Ovary (tissue), 9 donors: Measurements from ENCODE around the gene U2SURP. TPM values are rescaled to one million over a fixed set of nuclear protein-coding genes. Genes with fewer than 3 reads are reported as not detected.

Source experiments
- DNase-seq, 5 donors: peaks; one replicate each; pipeline ENCODE4 v3.0.0-alpha.2; 2019 to 2020
- H3K27ac ChIP-seq, 2 donors: fragments of 200-600 bp; one replicate each; pipeline versions ENCODE4 v1.5.1 to v1.8.0; 2019 to 2022
- H3K27me3 ChIP-seq: fragments of 200-600 bp; one replicate; pipeline ENCODE4 v1.8.0; 2022
- H3K36me3 ChIP-seq: fragments of 200-600 bp; sonication (generic); one replicate; pipeline ENCODE4 v1.5.1; 2019
- H3K4me1 ChIP-seq: one replicate; pipeline ENCODE4 v1.8.1; 2013; ENCODE audit warnings: mild to moderate bottlenecking, moderate library complexity; ENCODE audit not compliant: insufficient read depth
- H3K4me3 ChIP-seq: fragments of 200-600 bp; sonication (generic); one replicate; pipeline ENCODE4 v1.5.1; 2017
- H3K9me3 ChIP-seq, 2 donors: fragments of 200-600 bp in 1 of 2; sonication (generic) in 1 of 2; one replicate each; pipeline versions ENCODE4 v1.5.1 to v1.8.1; 2013 to 2019; ENCODE audit warnings: mild to moderate bottlenecking in 1 of 2, moderate library complexity in 1 of 2
- EP300 ChIP-seq: sonication (generic); formaldehyde crosslinking; IDR thresholded peaks from one replicate; pipeline ENCODE4 v1.6.1; 2017; ENCODE audit warnings: antibody characterized with exemption
- POLR2A ChIP-seq: fragments of 450-650 bp; IDR thresholded peaks from one replicate; pipeline ENCODE4 v1.6.1; 2017; ENCODE audit warnings: antibody characterized with exemption, mild to moderate bottlenecking, moderate library complexity
- WGBS, 3 donors: extraction: QIAGEN DNeasy Blood & Tissue Kit in 1 of 3; methylation state at CpG; one replicate each; pipeline versions ENCODE4 v1.1.5 to v1.1.7; 2013 to 2017; 5-methylcytosine and 5-hydroxymethylcytosine counted together
- intact Hi-C, 4 donors: fragments of 100-400 bp; cut with DNase I; formaldehyde crosslinking; loops; one replicate each; pipeline versions ENCODE4 v1.11.0 to v1.15.1; 2022 to 2023
- polyA plus RNA-seq, 2 donors: library from polyadenylated mRNA; stranded (reverse); fragments of 200-250 nt in 1 of 2; fragments of 350-450 nt in 1 of 2; fragmentation: Illumina TruSeq in 1 of 2; extraction: RNeasy Lipid Tissue Mini Kit (QIAGEN cat#74804) in 1 of 2; gene quantifications; one replicate each; pipeline ENCODE4 v1.2.3, GENCODE V29; 2013 to 2014
- total RNA-seq, 7 donors: library from RNA; depleted of rRNA in 2 of 7; stranded (reverse); fragments of >200 nt in 2 of 7; fragmentation: NEBNext Ultra II Directional in 3 of 7; extraction: Animal tissue kit (Norgen Biotek cat#: 25700) in 3 of 7; gene quantifications; one replicate each; pipeline versions ENCODE4 v1.1.0 to v1.2.4, GENCODE V29; 2016 to 2023
- TF ChIP-seq, protein P1 (sequence below), 3 donors: fragments of 450-650 bp in 2 of 3; fragments of 200-600 bp in 1 of 3; IDR thresholded peaks; one replicate each; pipeline versions ENCODE4 v1.5.1 to v1.8.0; 2016 to 2022; ENCODE audit warnings: antibody characterized with exemption in 3 of 3, mild to moderate bottlenecking in 1 of 3
- donor health status: DM: no; HTN: no; CAD: no; lungs with moderate emphysema.
- donor health status: DM: no; HTN: no; CAD: no.
- donor health status: Bipolar disorder and iron deficiency.
- donor health status: DM: yes; HTN: yes; CAD: no.
- donor health status: DM: no; HTN: no; CAD: no.
- donor health status: DM: yes; HTN: yes; CAD: no.

The U2SURP gene
- total and polyA plus RNA-seq, 9 donors, result 32.3 to 117 (median 92.5) TPM

DNA sequence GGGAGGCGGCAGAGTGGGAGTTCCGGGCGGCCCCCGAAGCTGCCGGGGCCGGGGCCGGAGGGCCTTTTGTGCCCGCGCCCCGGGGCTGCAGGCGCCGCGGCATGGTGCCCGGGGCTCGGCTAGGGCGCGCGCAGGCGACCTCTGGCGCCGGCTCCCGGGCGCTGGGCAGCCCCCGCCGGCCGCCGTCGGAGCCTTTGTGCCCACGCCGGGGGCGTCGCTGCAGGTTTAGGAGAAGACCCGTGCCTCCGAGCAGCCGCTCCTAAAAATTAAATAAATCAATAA is 38.2 kb upstream of the U2SURP start:
- Histone ChIP-seq H3K4me3 (no peak overlapping the region), H3K27me3 (no peaks in the 10 kb centered on the region), H3K27ac (no peak overlapping the region), H3K9me3 (no peaks in the 10 kb centered on the region), H3K4me1 (peaks cover 3% of the 10 kb centered on the region), H3K36me3 (no peaks in the 10 kb centered on the region)
- 0% methylated on average over 28 to 35 of the region's 35 CpGs for WGBS, 3 donors
- intact Hi-C loops, result no loop called here
- TF ChIP-seq POLR2A, result no peak
- TF ChIP-seq EP300, result no peak
- TF ChIP-seq, protein P1, sequence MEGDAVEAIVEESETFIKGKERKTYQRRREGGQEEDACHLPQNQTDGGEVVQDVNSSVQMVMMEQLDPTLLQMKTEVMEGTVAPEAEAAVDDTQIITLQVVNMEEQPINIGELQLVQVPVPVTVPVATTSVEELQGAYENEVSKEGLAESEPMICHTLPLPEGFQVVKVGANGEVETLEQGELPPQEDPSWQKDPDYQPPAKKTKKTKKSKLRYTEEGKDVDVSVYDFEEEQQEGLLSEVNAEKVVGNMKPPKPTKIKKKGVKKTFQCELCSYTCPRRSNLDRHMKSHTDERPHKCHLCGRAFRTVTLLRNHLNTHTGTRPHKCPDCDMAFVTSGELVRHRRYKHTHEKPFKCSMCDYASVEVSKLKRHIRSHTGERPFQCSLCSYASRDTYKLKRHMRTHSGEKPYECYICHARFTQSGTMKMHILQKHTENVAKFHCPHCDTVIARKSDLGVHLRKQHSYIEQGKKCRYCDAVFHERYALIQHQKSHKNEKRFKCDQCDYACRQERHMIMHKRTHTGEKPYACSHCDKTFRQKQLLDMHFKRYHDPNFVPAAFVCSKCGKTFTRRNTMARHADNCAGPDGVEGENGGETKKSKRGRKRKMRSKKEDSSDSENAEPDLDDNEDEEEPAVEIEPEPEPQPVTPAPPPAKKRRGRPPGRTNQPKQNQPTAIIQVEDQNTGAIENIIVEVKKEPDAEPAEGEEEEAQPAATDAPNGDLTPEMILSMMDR (IDR thresholded peaks at IDR 0.05), result no peak
- DNase-seq, result no peak

GRCh38 chr3:142963516-142964448 is 37.6 kb upstream of the U2SURP start, which contains the start of gene PAQR9:
Gene PAQR9 (minus strand): TSS chr3:142963674. CDS start chr3:142963336, 338 bp downstream.
- Histone ChIP-seq H3K27me3 (no peaks in the 10 kb centered on the region), H3K9me3 (no peaks in the 10 kb centered on the region), H3K4me3 (peak within 1 kb of the TSS; percentile 34), H3K27ac (no peak within 1 kb of the TSS), H3K36me3 (no peaks in the 10 kb centered on the region), H3K4me1 (peaks cover 3% of the 10 kb centered on the region)
- intact Hi-C loops, result no loop called here
- DNase-seq, result peak in 2 of 5 donors; percentile 17 to 38
- 1 to 2% (median 1%) methylated on average over 110 to 117 of the region's 117 CpGs for WGBS, 3 donors
- TF ChIP-seq EP300, result no peak
- TF ChIP-seq, protein P1 (IDR thresholded peaks at IDR 0.05), result no peak
- TF ChIP-seq POLR2A, result no peak

GRCh38 chr3:142965581-142965980 is 35.8 kb upstream of the U2SURP start:
- H3K36me3 ChIP-seq, result no peaks in the 10 kb centered on the region
- H3K27ac ChIP-seq, result no peak overlapping the region
- TF ChIP-seq, protein P1 (IDR thresholded peaks at IDR 0.05), result no peak
- no peak for TF ChIP-seq EP300
- no peak for TF ChIP-seq POLR2A

GRCh38 chr3:142966808-142967207 is 34.6 kb upstream of the U2SURP start:
- H3K4me3 ChIP-seq, result no peak overlapping the region
- no peaks in the 10 kb centered on the region for H3K27me3 ChIP-seq
- intact Hi-C loops, result no loop called here
- no peak overlapping the region for H3K27ac ChIP-seq
- no peak for TF ChIP-seq EP300
- no peak for TF ChIP-seq POLR2A
- TF ChIP-seq, protein P1 (IDR thresholded peaks at IDR 0.05), result no peak
- H3K4me1 ChIP-seq, result peaks cover 3% of the 10 kb centered on the region
- no peaks in the 10 kb centered on the region for H3K9me3 ChIP-seq
- 89 to 94% (median 93%) methylated on average over 2 of the region's 2 CpGs for WGBS, 3 donors
- H3K36me3 ChIP-seq, result no peaks in the 10 kb centered on the region
- no peak for DNase-seq

More at GRCh38 chr3:142965581-142965980, 35.8 kb upstream of the U2SURP start:
- WGBS, 3 donors, result 85 to 90% (median 86%) methylated on average over 3 of the region's 3 CpGs
- no peak for DNase-seq
- Histone ChIP-seq H3K9me3 (no peaks in the 10 kb centered on the region), H3K4me3 (no peak overlapping the region), H3K4me1 (peaks cover 3% of the 10 kb centered on the region), H3K27me3 (no peaks in the 10 kb centered on the region)
- intact Hi-C loops, result no loop called here
